Gastrocnemius medialis (tissue), 4 donors: ENCODE measurements around the gene SLC12A7. TPM values are rescaled to one million over a fixed set of nuclear protein-coding genes. Genes with fewer than 3 reads are reported as not detected.

ENCODE experiments used
- ATAC-seq, 2 donors: fragments of 150-250 bp; one replicate each; pipeline ENCODE4 v1.9.1; 2016
- DNase-seq, 2 donors: peaks; one replicate each; pipeline ENCODE4 v3.0.0-alpha.2; 2019
- H3K27ac ChIP-seq, 4 donors: fragments of 200-600 bp; sonication (generic); 1 replicate in 1 of 4; 2 replicates in 3 of 4; pipeline ENCODE4 v1.5.1; 2016 to 2018; ENCODE audit warnings: mild to moderate bottlenecking in 2 of 4, moderate library complexity in 1 of 4
- H3K27me3 ChIP-seq, 3 donors: fragments of 200-600 bp; sonication (generic) in 2 of 3; 1 replicate in 1 of 3; 2 replicates in 2 of 3; pipeline versions ENCODE4 v1.5.1 to v1.6.0; 2016 to 2019; ENCODE audit warnings: mild to moderate bottlenecking in 1 of 3, moderate library complexity in 1 of 3
- H3K36me3 ChIP-seq, 2 donors: fragments of 200-600 bp; sonication (generic) in 1 of 2; one replicate each; pipeline ENCODE4 v1.5.1; 2017 to 2018
- H3K4me1 ChIP-seq, 2 donors: fragments of 200-600 bp; sonication (generic) in 1 of 2; one replicate each; pipeline ENCODE4 v1.5.1; 2016 to 2017; ENCODE audit warnings: mild to moderate bottlenecking in 2 of 2
- H3K4me3 ChIP-seq, 4 donors: fragments of 200-600 bp; sonication (generic) in 3 of 4; 1 replicate in 1 of 4; 2 replicates in 3 of 4; pipeline ENCODE4 v1.5.1; 2016 to 2019; ENCODE audit warnings: mild to moderate bottlenecking in 2 of 4
- H3K9me3 ChIP-seq, 3 donors: fragments of 200-600 bp; sonication (generic) in 2 of 3; 1 replicate in 1 of 3; 2 replicates in 2 of 3; pipeline ENCODE4 v1.5.1; 2016 to 2019
- POLR2A ChIP-seq, 2 donors: fragments of 450-650 bp; IDR thresholded peaks; one replicate each; pipeline ENCODE4 v1.6.1; 2017; ENCODE audit warnings: antibody characterized with exemption in 2 of 2, mild to moderate bottlenecking in 2 of 2, moderate library complexity in 2 of 2
- in situ Hi-C, 4 donors: fragments of 200-750 bp; cut with MboI; loops; one replicate each; pipeline versions ENCODE4 v1.15.0 to v1.8.0; 2017; ENCODE audit warnings: low sequenced_read_pairs in 4 of 4
- intact Hi-C: fragments of 100-400 bp; cut with DNase I; formaldehyde crosslinking; loops from one replicate; pipeline ENCODE4 v1.15.1; 2023; ENCODE audit warnings: low total_unique reads
- total RNA-seq, 4 donors: library from RNA; depleted of rRNA; stranded (reverse); fragments of >200 nt; gene quantifications; one replicate each; pipeline versions ENCODE4 v1.1.0 to v1.2.3, GENCODE V29; 2016
- TF ChIP-seq, protein P1 (sequence below), 5 experiments: fragments of 450-650 bp in 3 of 5; fragments of 200-600 bp in 2 of 5; sonication (generic) in 2 of 5; IDR thresholded peaks in 4 of 5; conservative IDR thresholded peaks in 1 of 5; 1 replicate in 4 of 5; 2 replicates in 1 of 5; pipeline ENCODE4 v1.5.1; 2016 to 2019; ENCODE audit warnings: antibody characterized with exemption in 5 of 5, mild to moderate bottlenecking in 3 of 5, moderate library complexity in 3 of 5

SLC12A7 gene
- total RNA-seq, 4 donors from 2014 or later: 1.6 to 5.3 (median 3.5) TPM

DNA sequence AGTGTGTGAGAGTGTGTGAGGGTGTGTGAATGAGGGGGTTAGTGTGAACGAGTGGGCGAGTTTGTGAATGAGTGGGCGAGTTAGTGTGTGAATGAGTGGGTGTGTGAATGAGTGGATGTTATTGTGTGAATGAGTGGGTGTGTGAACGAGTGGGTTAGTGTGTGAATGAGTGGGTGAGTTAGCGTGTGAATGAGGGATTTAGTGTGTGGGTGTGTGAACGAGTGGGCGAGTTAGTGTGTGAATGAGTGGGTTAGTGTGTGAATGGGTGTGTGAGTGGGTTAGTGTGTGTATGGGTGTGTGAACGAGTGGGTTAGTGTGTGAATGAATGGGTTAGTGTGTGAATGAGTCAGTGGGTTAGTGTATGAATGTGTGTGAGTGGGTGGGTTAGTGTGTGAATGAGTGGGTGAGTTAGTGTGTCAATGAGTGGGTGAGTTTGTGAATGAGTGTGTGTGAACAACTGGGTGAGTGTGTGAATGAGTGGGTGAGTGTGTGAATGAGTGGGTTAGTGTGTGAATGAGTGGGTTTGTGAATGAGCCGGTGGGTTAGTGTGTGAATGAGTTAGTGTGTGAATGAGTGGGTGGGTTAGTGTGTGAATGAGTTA lies 65.8 kb downstream of the SLC12A7 start:
- no peaks in the 10 kb centered on the region for H3K9me3 ChIP-seq
- no peaks in the 10 kb centered on the region for H3K4me1 ChIP-seq
- TF ChIP-seq POLR2A (IDR thresholded peaks at IDR 0.05): no peak
- TF ChIP-seq, protein P1, sequence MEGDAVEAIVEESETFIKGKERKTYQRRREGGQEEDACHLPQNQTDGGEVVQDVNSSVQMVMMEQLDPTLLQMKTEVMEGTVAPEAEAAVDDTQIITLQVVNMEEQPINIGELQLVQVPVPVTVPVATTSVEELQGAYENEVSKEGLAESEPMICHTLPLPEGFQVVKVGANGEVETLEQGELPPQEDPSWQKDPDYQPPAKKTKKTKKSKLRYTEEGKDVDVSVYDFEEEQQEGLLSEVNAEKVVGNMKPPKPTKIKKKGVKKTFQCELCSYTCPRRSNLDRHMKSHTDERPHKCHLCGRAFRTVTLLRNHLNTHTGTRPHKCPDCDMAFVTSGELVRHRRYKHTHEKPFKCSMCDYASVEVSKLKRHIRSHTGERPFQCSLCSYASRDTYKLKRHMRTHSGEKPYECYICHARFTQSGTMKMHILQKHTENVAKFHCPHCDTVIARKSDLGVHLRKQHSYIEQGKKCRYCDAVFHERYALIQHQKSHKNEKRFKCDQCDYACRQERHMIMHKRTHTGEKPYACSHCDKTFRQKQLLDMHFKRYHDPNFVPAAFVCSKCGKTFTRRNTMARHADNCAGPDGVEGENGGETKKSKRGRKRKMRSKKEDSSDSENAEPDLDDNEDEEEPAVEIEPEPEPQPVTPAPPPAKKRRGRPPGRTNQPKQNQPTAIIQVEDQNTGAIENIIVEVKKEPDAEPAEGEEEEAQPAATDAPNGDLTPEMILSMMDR (IDR thresholded peaks at IDR 0.05 in 4 of 5, conservative IDR thresholded peaks at IDR 0.05 in 1 of 5): no peak
- H3K27me3 ChIP-seq: no peaks in the 10 kb centered on the region
- no peak overlapping the region for H3K4me3 ChIP-seq
- ATAC-seq: no peak
- DNase-seq: no peak
- H3K36me3 ChIP-seq: no peaks in the 10 kb centered on the region
- intact Hi-C loops: no loop called here
- in situ Hi-C loops: no loop called here
- H3K27ac ChIP-seq: no peak overlapping the region

DNA sequence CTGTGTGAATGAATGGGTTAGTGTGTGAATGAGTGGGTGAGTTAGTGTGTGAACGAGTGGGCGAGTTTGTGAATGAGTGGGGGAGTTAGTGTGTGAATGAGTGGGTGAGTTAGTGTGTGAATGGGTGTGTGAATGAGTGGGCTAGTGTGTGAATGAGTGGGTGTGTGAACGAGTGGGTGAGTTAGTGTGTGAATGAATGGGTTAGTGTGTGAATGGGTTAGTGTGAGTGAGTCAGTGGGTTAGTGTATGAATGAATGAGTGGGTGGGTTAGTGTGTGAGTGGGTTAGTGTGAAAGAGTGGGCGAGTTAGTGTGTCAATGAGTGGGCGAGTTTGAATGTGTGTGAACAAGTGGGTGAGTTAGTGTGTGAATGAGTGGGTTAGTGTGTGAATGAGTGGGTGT lies 67.7 kb downstream of the SLC12A7 start:
- Histone ChIP-seq H3K4me1 (no peaks in the 10 kb centered on the region), H3K27ac (no peak overlapping the region), H3K9me3 (no peaks in the 10 kb centered on the region), H3K27me3 (no peaks in the 10 kb centered on the region), H3K4me3 (no peak overlapping the region), H3K36me3 (no peaks in the 10 kb centered on the region)
- TF ChIP-seq POLR2A (IDR thresholded peaks at IDR 0.05): no peak
- TF ChIP-seq, protein P1 (IDR thresholded peaks at IDR 0.05 in 4 of 5, conservative IDR thresholded peaks at IDR 0.05 in 1 of 5): no peak
- DNase-seq (no peak), ATAC-seq (no peak)
- in situ Hi-C loops: no loop called here
- intact Hi-C loops: no loop called here

DNA sequence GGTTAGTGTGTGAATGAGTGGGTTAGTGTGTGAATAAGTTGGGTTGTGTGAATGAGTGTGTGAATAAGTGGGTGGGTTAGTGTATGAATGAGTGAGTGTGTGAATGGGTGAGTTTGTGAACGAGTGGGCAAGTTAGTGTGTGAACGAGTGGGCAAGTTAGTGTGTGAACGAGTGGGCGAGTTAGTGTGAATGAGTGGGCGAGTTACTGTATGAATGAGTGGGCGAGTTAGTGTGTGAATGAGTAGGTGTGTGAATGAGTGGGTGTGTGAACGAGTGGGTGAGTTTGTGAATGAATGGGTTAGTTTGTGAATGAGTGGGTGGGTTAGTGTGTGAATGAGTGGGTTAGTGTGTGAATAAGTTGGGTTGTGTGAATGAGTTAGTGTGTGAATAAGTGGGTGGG lies 68.5 kb downstream of the SLC12A7 start:
- TF ChIP-seq, protein P1 (IDR thresholded peaks at IDR 0.05 in 4 of 5, conservative IDR thresholded peaks at IDR 0.05 in 1 of 5): no peak
- TF ChIP-seq POLR2A (IDR thresholded peaks at IDR 0.05): no peak
- no peak overlapping the region for H3K4me3 ChIP-seq
- DNase-seq (no peak), ATAC-seq (no peak)
- H3K4me1 ChIP-seq: no peaks in the 10 kb centered on the region
- H3K9me3 ChIP-seq: no peaks in the 10 kb centered on the region
- H3K27me3 ChIP-seq: peaks cover 0 to 6% (median 0%) of the 10 kb centered on the region in 3 donors
- no peaks in the 10 kb centered on the region for H3K36me3 ChIP-seq
- in situ Hi-C loops (no loop called here), intact Hi-C loops (no loop called here)
- H3K27ac ChIP-seq: no peak overlapping the region

DNA sequence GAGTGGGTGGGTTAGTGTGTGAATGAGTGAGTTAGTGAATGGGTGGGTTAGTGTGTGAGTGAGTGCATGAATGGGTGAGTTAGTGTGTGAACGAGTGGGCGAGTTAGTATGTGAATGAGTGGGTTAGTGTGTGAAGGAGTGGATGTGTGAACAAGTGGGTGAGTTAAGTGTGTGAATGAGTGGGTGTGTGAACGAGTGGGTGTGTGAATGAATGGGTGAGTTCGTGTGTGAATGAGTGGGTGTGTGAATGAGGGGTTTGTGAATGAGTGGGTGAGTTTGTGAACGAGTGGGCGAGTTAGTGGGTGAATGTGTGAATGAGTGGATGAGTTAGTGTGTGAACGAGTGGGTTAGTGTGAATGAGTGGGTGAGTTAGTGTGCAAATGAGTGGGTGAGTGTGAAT lies 69.2 kb downstream of the SLC12A7 start:
- H3K27me3 ChIP-seq: peaks cover 0 to 6% (median 0%) of the 10 kb centered on the region in 3 donors
- H3K4me1 ChIP-seq: no peaks in the 10 kb centered on the region
- no peaks in the 10 kb centered on the region for H3K9me3 ChIP-seq
- no peak overlapping the region for H3K27ac ChIP-seq
- TF ChIP-seq, protein P1 (IDR thresholded peaks at IDR 0.05 in 4 of 5, conservative IDR thresholded peaks at IDR 0.05 in 1 of 5): no peak
- TF ChIP-seq POLR2A (IDR thresholded peaks at IDR 0.05): no peak
- intact Hi-C loops (no loop called here), in situ Hi-C loops (no loop called here)
- ATAC-seq (no peak), DNase-seq (no peak)
- H3K4me3 ChIP-seq: no peak overlapping the region
- no peaks in the 10 kb centered on the region for H3K36me3 ChIP-seq
